ENCODE data around the gene C14orf180.

GRCh38 chr14:104562606-104563005 lies 17.0 kb upstream of the C14orf180 start:
- TF ChIP-seq POLR2AphosphoS5 (IDR thresholded peaks at IDR 0.05; ENCODE audit: low read depth, low read length) (no peak), POLR2A (IDR thresholded peaks at IDR 0.05; ENCODE audit: low read depth, low read length) (no peak), TAF1 (IDR thresholded peaks at IDR 0.05; ENCODE audit: borderline replicate concordance, low read depth, low read length) (no peak)
